ENCODE data around the gene CAPZA3.
A peak's percentile ranks its signal among the peaks of the same experiment; 100 is the strongest.

Gene CAPZA3

GRCh38 chr12:18703911-18704310, 34.0 kb upstream of the CAPZA3 start:
- no peak overlapping the region for H3K4me3 ChIP-seq (ENCODE audit: low read length)

GRCh38 chr12:18706798-18707197, 31.1 kb upstream of the CAPZA3 start:
- H3K4me3 ChIP-seq (ENCODE audit: low read length) = no peak overlapping the region
- TF ChIP-seq CTCF (conservative IDR thresholded peaks at IDR 0.05; ENCODE audit: low read length) = no peak
- DNase-seq (ENCODE audit: low read depth) = no peak

More at GRCh38 chr12:18703911-18704310, 34.0 kb upstream of the CAPZA3 start:
- DNase-seq (ENCODE audit: low read depth) = peak; percentile 28
- TF ChIP-seq CTCF (conservative IDR thresholded peaks at IDR 0.05; ENCODE audit: low read length) = no peak

- H3K4me3 ChIP-seq (ENCODE audit: low read length) = no peak overlapping the region
- TF ChIP-seq CTCF (conservative IDR thresholded peaks at IDR 0.05; ENCODE audit: low read length) = no peak
- no peak for DNase-seq (ENCODE audit: low read depth)
Observed at GRCh38 chr12:18716236-18716635, 21.7 kb upstream of the CAPZA3 start.

- no peak for TF ChIP-seq CTCF (conservative IDR thresholded peaks at IDR 0.05; ENCODE audit: low read length)
- no peak for DNase-seq (ENCODE audit: low read depth)
- H3K4me3 ChIP-seq (ENCODE audit: low read length) = no peak overlapping the region
Observed at GRCh38 chr12:18718462-18718861, 19.5 kb upstream of the CAPZA3 start.

DNA sequence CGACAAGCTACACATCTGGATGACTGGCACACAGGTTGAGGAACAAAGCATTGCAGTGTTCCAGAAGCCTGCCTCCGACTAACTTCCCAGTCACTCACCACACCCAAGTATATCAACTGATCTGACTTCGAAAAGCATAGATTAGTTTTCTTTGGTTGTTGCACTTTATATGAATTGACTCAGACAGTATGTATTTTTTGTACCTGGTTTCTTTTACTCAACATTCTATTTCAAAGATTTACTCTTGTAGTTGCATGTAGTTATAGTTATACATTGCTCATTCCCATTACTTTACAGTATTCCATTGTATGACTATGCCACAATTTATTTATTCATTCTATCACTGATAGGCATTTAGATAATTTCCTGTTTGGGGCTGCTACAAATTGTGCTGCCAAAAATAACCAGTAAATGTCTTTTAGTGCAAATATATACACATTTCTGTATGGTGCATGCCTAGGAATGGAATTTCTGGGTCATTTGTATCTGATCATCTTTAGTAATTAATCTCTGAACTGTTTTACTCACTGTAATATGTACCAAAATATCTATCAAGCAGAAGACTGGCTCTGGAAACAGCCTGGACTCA, 17.9 kb upstream of the CAPZA3 start:
- DNase-seq (ENCODE audit: low read depth) = peak; percentile 21
- no peak overlapping the region for H3K4me3 ChIP-seq (ENCODE audit: low read length)
- no peak for TF ChIP-seq CTCF (conservative IDR thresholded peaks at IDR 0.05; ENCODE audit: low read length)

DNA sequence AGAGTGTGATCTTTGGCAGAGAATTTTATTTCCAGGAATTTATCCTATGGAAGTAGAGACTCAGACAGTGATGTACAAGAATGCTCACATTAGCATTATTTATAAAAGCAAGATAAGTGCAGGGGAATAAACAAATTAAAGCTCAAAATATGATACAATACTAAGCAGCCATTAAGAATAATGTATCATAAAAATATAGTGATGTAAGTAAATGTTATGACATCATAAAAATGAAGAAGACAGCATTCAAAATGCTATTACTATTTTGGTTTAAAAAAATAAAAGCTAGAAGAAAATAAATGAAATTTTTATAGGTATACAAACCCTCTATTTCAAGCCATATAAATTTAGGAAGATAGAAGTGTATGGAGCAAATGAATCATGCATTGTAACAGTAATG, 17.2 kb upstream of the CAPZA3 start:
- H3K4me3 ChIP-seq (ENCODE audit: low read length) = no peak overlapping the region
- DNase-seq (ENCODE audit: low read depth) = no peak
- TF ChIP-seq CTCF (conservative IDR thresholded peaks at IDR 0.05; ENCODE audit: low read length) = no peak

GRCh38 chr12:18721452-18721851, 16.5 kb upstream of the CAPZA3 start:
- no peak for TF ChIP-seq CTCF (conservative IDR thresholded peaks at IDR 0.05; ENCODE audit: low read length)
- no peak for DNase-seq (ENCODE audit: low read depth)
- H3K4me3 ChIP-seq (ENCODE audit: low read length) = no peak overlapping the region
